Keratinocyte (primary cell): Measurements from ENCODE around the gene SLC22A31. TPM values are rescaled to one million over a fixed set of nuclear protein-coding genes. Genes with fewer than 3 reads are reported as not detected.

Source experiments
- DNase-seq: peaks from one replicate; pipeline ENCODE4 v3.0.0-alpha.2; 2011; ENCODE audit warnings: low read depth, missing footprints, low spot score
- FAIRE-seq: peaks from 2 replicates; lab custom pipeline; 2011; peaks lifted over from hg19 to GRCh38; lab: Jason Lieb, UNC
- H2AFZ ChIP-seq: 2 replicates; pipeline ENCODE4 v1.6.0; 2012; ENCODE audit warnings: low read length, control low read depth, inconsistent platforms; ENCODE audit not compliant: control insufficient read depth
- H3K27ac ChIP-seq: 2 replicates; pipeline ENCODE4 v1.5.1; 2011; ENCODE audit warnings: low read length; ENCODE audit not compliant: control insufficient read depth, insufficient read depth
- H3K27me3 ChIP-seq: 3 replicates; pipeline ENCODE4 v1.6.0; 2011; ENCODE audit warnings: low read length; ENCODE audit not compliant: control insufficient read depth, insufficient read depth; ENCODE audit errors: extremely low read depth
- H3K36me3 ChIP-seq, 2 experiments: 2 replicates in 1 of 2; 3 replicates in 1 of 2; pipeline ENCODE4 v1.5.1; 2011; ENCODE audit warnings: low read length in 2 of 2, mild to moderate bottlenecking in 1 of 2; ENCODE audit not compliant: control insufficient read depth in 2 of 2, insufficient read depth in 2 of 2; ENCODE audit errors: extremely low read depth in 1 of 2
- H3K4me1 ChIP-seq: 3 replicates; pipeline ENCODE4 v1.5.1; 2011; ENCODE audit warnings: low read length; ENCODE audit not compliant: control insufficient read depth, insufficient read depth; ENCODE audit errors: extremely low read depth
- H3K4me2 ChIP-seq: 3 replicates; pipeline ENCODE4 v1.6.0; 2011; ENCODE audit warnings: low read depth, low read length; ENCODE audit not compliant: control insufficient read depth, insufficient read depth; ENCODE audit errors: extremely low read depth
- H3K4me3 ChIP-seq, 3 experiments: fragments of 200-600 bp in 1 of 3; sonication (generic) in 1 of 3; 2 replicates in 2 of 3; 3 replicates in 1 of 3; pipeline ENCODE4 v1.5.1; 2011 to 2016; ENCODE audit warnings: low read length in 3 of 3, mild to moderate bottlenecking in 3 of 3, control low read depth in 2 of 3, inconsistent platforms in 1 of 3, low read depth in 1 of 3, mixed read lengths in 1 of 3, mixed run types in 1 of 3, moderate library complexity in 1 of 3; ENCODE audit not compliant: control insufficient read depth in 2 of 3, insufficient read depth in 2 of 3; ENCODE audit errors: extremely low read depth in 1 of 3
- H3K79me2 ChIP-seq: 2 replicates; pipeline ENCODE4 v1.6.0; 2012; ENCODE audit warnings: low read length; ENCODE audit not compliant: control insufficient read depth, insufficient read depth
- H3K9ac ChIP-seq: 3 replicates; pipeline ENCODE4 v1.6.0; 2011; ENCODE audit warnings: low read length; ENCODE audit not compliant: control insufficient read depth, insufficient read depth; ENCODE audit errors: extremely low read depth
- H3K9me1 ChIP-seq: 3 replicates; pipeline ENCODE4 v1.6.0; 2011; ENCODE audit warnings: low read length; ENCODE audit not compliant: control insufficient read depth, insufficient read depth; ENCODE audit errors: extremely low read depth
- H3K9me3 ChIP-seq: 2 replicates; pipeline ENCODE4 v1.5.1; 2012; ENCODE audit warnings: low read depth, low read length; ENCODE audit not compliant: control insufficient read depth
- H4K20me1 ChIP-seq: 3 replicates; pipeline ENCODE4 v1.6.0; 2011; ENCODE audit warnings: low read length; ENCODE audit not compliant: control insufficient read depth, insufficient read depth; ENCODE audit errors: extremely low read depth
- CTCF ChIP-seq, 3 experiments: IDR thresholded peaks in 1 of 3; conservative IDR thresholded peaks in 1 of 3; optimal IDR thresholded peaks in 1 of 3; 2 replicates in 2 of 3; 3 replicates in 1 of 3; pipeline versions ENCODE3 to v1.5.1; 2011; ENCODE audit warnings: low read length in 3 of 3, mild to moderate bottlenecking in 3 of 3, moderate library complexity in 2 of 3, control low read depth in 1 of 3, inconsistent platforms in 1 of 3; ENCODE audit not compliant: insufficient read depth in 2 of 3; ENCODE audit errors: extremely low read depth in 1 of 3
- EZH2 ChIP-seq: IDR thresholded peaks from one replicate; pipeline ENCODE4 v1.6.1; 2012; ENCODE audit warnings: inconsistent platforms, mild to moderate bottlenecking, low read length, moderate library complexity
- dilution Hi-C: fragments of 300-500 bp; cut with MboI; formaldehyde crosslinking; loops from one replicate; pipeline ENCODE4 v1.7.0; 2020; ENCODE audit warnings: low sequenced_read_pairs; ENCODE audit not compliant: extremely low pct_ligation_motif_present
- polyA plus RNA-seq, 5 experiments: library from polyadenylated mRNA; depleted of rRNA in 3 of 5; stranded (reverse) in 3 of 5; stranded (forward) in 1 of 5; unstranded in 1 of 5; fragments of >200 nt; gene quantifications; 1 replicate in 1 of 5; 2 replicates in 3 of 5; 3 replicates in 1 of 5; pipeline versions ENCODE4 v1.2.1 to v1.2.3, GENCODE V29; 2011 to 2012; ENCODE audit warnings: missing spikeins in 2 of 5, low read depth in 1 of 5, low replicate concordance in 1 of 5

Gene SLC22A31
- polyA plus RNA-seq, 1 donor (not counting 4 experiments of a cell fraction or from before 2014, with no cell fraction given) = not detected

- DNase-seq = no peak
- TF ChIP-seq CTCF (optimal IDR thresholded peaks at IDR 0.05 in 1 of 3, IDR thresholded peaks at IDR 0.05 in 1 of 3, conservative IDR thresholded peaks at IDR 0.05 in 1 of 3; ENCODE audit: extremely low read depth in 1 of 3, insufficient read depth in 2 of 3, low read length in 3 of 3) (no peak), EZH2 (no peak)
- Histone ChIP-seq H3K9me1 (no peaks in the 10 kb centered on the region), H3K27ac (no peak overlapping the region), H3K27me3 (no peaks in the 10 kb centered on the region), H3K4me3 (no peak overlapping the region), H3K4me1 (no peaks in the 10 kb centered on the region), H3K9me3 (no peaks in the 10 kb centered on the region), H3K79me2 (peaks cover 7% of the 10 kb centered on the region), H2AFZ (no peak overlapping the region), H4K20me1 (no peaks in the 10 kb centered on the region), H3K9ac (no peak overlapping the region), H3K4me2 (no peak overlapping the region), H3K36me3 (no peaks in the 10 kb centered on the region)
- dilution Hi-C loops = no loop called here
- FAIRE-seq = no peak
Measured at GRCh38 chr16:89242795-89243200, 42.5 kb upstream of the SLC22A31 start.

DNA sequence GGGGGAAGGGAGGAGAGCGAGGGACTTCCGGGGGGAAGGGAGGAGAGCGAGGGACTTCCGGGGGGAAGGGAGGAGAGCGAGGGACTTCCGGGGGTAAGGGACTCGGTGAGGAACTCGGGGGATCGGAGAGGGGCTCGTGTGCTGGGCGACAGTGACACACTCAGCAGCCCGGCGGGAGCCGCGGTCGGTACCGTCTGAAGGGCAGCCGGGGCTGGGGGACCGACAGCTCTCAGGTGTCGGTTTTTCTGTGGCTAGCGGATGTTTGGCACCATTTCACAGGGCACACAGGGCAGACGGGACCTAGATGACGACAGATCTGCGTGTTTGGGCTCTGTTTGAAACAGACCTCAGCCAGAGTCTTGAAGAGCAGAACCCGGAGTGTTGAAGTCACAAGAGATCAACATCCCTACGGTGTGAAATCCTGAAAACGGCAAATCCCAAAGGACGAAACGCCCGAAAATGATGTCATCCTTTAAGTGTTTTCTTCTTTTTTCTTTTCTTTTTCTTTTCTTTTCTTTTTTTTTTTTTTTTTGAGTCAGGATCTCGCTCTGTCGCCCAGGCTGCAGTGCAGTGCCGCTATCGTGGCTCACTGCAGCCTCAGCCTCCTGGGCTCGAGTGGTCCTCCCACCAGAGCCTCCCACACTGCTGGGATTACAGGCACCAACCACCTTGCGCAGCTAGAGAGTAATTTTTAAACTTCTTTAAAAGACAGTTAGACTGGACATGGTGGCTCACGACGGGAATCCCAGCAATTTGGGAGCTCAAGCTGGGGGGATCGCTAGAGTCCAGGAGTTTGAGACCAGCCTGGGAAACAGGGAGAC is 41.1 kb upstream of the SLC22A31 start:
- Histone ChIP-seq H3K79me2 (peaks cover 7% of the 10 kb centered on the region), H3K4me3 (peak overlapping the region; percentile 62 to 96 (median 95)), H2AFZ (peak overlapping the region; percentile 87), H3K27ac (peak overlapping the region; percentile 96), H4K20me1 (no peaks in the 10 kb centered on the region), H3K36me3 (no peaks in the 10 kb centered on the region), H3K4me2 (peak overlapping the region; percentile 93), H3K9me1 (no peaks in the 10 kb centered on the region), H3K27me3 (no peaks in the 10 kb centered on the region), H3K4me1 (no peaks in the 10 kb centered on the region), H3K9ac (peak overlapping the region; percentile 99), H3K9me3 (no peaks in the 10 kb centered on the region)
- TF ChIP-seq EZH2 = no peak
- no peak for TF ChIP-seq CTCF (optimal IDR thresholded peaks at IDR 0.05 in 1 of 3, IDR thresholded peaks at IDR 0.05 in 1 of 3, conservative IDR thresholded peaks at IDR 0.05 in 1 of 3; ENCODE audit: extremely low read depth in 1 of 3, insufficient read depth in 2 of 3, low read length in 3 of 3)
- DNase-seq (no peak), FAIRE-seq (no peak)
- dilution Hi-C loops = no loop called here
